ENCODE measurements around the gene PRSS22.

DNA sequence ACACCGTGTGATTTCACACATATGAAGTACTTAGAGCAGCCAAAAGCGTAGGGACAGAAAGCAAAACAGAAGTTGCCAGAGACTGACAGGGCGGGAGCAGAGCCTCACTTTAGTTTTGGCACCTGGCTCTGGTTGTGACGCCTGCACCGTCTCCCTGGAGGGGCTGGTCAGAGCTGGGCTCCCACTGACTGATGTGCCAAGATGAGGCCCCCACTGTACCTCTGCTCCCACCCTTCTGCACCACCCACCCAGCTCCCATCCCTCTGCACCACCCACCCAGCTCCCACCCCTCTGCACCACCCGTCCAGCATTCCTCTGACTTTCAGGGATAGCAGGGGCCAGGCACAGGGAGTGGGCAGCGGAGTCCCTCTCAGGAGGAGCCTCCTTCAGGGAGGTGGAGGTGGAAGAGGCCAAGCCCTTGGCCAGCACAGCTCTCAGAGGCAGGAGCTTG, 44.2 kb downstream of the PRSS22 start:
- TF ChIP-seq RFX5 (IDR thresholded peaks at IDR 0.05; ENCODE audit: low read depth, low read length) = no peak
- TF ChIP-seq SMC3 (IDR thresholded peaks at IDR 0.05; ENCODE audit: borderline replicate concordance, low read length) = no peak
- no peak for TF ChIP-seq CEBPB (IDR thresholded peaks at IDR 0.05; ENCODE audit: borderline replicate concordance in 1 of 2, low read depth in 2 of 2, low read length in 2 of 2)
- no peak for TF ChIP-seq NFYB (IDR thresholded peaks at IDR 0.05; ENCODE audit: insufficient read depth, low read depth, low read length)

Measured in GM12878 (cell line).